GM18499 (cell line): ENCODE measurements around the gene SLC25A23.
"Not testable (repeated sequence)": the region's sequence is repeated elsewhere in the genome, so short reads cannot be mapped to it uniquely, and the experiment has no call there.

Experiments used
- ATAC-seq: cut with Tn5 transposase; IDR thresholded peaks from one replicate; pipeline ENCODE4 v1.9.1; 2021; ENCODE audit warnings: moderate number of reproducible peaks; ENCODE audit not compliant: insufficient read depth, unreplicated experiment

Gene SLC25A23

DNA sequence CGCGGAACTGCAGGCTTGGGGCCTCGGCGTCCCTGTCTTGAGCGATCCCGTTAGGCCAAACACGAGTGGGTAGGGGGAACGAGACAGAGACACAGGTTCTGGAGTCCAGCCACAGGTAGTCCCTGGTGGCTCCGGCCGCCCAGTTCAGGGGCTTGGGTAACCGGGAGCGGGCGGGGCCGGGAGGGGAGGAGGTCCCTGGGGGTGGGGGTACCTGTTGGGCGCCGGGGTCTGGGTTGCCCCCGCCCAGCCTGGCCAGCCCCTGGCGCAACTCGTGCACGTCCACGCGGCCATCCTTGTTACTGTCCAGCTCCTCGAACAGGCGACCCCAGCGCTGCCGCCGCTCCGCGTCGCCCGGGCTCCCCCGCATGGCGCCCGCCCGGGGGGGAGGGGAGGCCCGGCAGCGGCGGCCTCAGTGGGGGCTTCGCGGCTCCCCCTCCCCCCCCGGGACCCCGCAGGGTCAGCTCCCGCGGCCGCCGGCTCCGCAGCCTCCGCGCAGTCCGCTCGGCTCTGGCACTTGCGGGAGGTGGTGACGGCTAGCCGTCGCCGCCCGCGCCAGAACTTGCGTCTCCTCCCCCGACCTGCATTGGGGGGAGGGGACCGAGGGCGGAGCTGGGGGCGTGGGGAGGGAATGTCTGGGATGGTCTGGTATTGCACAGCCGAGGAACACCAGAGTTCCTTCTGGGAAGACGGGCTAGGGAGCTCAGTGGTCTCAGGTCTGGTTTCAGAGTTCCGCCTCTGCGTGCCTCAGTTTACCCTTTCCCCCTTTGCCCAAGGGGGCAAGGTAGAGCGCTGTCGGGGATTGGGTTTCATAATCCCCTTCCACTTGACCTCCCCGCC, at the start of gene SLC25A23:
TSS of gene SLC25A23 (minus strand) at position 531 of the 837 bp plus-strand sequence. CDS start at position 367, 164 bp downstream.
- no peak for ATAC-seq

DNA sequence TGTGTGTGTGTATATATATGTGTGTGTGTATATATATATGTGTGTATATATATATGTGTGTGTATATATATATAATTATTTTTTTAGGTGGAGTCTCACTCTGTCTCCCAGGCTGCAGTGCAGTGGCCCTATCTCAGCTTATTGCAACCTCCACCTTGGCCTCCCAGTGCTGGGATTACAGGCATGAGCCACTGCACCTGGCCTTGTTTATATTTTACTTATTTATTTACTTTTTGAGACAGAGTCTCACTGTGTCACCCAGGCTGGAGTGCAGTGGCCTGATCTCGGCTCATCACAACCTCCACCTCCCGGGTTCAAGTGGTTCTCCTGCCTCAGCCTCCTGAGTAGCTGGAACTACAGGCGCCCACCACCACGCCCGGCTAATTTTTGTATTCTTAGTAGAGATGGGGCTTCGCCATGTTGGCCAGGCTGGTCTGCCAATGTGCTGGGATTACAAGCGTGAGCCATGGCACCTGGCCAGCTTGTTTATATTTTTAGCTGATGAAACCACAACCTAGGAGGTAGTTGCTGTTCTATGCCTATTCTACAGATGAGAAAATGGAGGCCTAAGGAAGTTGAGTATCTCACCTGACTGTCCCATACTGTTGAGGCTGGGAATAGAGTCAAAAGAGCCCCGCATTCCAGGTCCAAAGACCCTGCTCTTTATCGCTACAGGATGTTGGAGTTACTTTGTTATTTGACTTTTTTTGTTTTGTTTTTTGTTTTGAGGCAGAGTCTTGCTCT, 48.6 kb upstream of the SLC25A23 start:
- ATAC-seq = not testable (repeated sequence)

DNA sequence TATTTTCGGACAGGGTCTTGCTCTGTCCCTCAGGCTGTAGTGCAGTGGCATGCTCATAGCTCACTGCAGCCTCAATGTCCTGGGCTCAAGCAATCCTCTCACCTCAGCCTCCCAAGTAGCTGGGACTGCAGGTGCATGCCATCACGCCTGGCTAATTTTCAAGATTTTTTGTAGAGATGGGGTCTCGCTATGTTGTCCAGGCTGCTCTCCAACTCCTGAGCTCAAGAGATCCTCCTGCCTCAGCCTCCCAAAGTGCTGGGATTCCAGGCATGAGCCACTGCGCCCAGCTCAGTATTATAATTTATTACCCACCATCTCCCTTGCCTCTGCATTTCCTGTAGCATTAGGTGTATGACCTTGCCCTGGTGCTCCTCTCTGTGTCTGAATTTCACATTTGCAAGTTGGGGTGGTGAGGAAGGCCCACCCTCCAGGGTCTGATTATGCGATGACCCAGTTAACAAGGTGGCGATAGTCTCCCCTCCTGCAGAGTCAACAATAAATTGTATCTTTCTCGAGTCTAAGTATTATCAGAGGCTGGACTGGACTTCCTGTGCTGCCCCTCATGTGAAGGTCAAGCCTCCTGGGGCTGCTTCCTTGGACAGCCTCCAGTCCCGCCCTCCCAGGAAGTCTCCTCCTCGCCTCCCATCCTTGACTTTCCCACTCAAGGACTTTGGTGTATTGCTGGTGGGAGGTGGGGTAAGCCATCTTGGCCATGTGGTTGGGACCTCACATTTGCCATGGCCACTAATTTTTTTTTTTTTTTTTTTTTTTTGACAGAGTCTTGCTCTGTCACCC, 44.0 kb upstream of the SLC25A23 start:
- ATAC-seq = no peak

DNA sequence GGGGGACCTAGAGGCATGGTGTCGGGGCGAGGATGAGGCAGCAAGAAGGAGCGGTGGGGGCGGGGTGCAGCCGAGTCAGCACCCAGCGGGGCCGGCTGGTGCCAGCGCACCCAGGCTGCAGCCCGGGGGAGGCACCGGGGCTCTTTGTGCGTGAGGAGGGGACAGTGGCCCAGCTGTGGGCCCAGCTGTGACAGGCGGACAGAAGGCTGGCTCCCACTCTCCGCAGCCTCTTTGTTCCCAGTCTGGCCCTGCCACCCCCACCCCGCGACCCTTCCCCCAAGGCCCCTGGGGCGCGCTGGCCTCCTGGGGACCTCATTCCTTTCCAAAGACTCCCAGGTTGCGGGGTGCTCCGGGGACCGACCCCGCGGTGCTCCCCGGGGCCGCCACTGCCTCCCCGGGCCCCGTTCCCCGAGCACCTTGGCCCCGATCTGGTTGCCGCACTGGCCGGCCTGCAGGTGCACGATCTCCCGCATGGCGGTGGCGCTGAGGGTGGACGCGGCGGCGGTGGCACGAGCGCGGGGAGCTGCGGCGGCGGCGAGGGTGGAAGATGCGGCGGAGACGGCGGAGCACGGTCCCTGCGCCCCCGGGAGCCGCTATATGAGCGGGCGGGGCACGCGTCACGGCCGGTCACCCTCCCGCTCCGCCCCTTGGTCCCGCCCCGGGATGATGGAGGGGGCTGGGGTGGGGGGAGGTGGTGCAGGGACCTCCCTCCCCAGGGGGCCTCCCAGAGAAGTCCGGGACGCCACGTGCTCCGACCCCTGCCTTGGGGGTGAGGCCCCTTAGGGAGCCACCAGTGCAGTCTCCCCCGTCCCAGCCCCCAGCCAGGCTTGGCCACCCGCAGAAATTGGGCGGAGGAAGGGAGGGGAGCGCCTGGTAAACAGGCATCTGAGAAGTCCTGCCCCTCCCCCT, 42.4 kb upstream of the SLC25A23 start, which contains the start of gene TUBB4A:
TSS of gene TUBB4A (minus strand) at position 570 of the 909 bp plus-strand sequence. CDS start at position 473, 97 bp downstream.
- ATAC-seq = no peak

DNA sequence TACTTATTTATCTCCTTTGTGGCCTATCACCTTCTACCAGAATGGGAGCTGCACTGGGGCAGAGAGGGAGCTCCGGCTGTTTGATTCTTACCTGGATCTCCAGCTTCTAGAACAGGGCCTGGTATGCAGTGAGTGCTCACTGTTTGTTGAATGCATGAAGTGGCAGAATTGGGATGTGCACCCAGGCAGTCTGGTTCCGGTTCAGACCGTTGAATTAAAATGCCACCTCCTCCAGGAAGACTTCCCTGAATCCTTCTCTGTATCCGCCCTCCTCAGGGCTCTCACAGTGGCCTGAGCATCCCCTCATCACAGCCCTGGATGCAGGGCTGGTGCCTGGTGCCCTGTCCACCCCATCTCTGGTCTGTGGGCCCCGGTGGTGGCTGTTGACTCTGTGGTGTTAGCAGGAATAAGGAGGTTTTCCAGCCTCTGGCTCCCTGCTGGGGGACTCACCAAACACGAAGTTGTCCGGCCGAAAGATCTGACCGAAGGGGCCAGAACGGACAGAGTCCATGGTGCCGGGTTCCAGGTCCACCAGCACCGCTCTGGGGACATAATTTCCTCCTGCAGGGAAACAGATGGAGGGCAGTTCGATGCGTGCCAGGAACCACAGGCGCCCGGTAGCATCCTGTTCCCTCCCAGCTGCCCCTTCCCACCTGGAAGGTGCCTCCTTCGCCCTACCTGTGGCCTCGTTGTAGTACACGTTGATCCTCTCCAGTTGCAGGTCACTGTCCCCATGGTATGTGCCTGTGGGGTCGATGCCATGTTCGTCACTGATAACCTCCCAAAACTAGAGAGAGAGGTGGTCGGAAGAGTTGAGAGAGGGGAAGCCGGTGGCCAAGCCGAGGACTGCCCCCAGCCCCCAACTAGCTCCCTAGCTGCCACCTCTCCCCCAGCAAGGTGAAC, 41.5 kb upstream of the SLC25A23 start:
- no peak for ATAC-seq

DNA sequence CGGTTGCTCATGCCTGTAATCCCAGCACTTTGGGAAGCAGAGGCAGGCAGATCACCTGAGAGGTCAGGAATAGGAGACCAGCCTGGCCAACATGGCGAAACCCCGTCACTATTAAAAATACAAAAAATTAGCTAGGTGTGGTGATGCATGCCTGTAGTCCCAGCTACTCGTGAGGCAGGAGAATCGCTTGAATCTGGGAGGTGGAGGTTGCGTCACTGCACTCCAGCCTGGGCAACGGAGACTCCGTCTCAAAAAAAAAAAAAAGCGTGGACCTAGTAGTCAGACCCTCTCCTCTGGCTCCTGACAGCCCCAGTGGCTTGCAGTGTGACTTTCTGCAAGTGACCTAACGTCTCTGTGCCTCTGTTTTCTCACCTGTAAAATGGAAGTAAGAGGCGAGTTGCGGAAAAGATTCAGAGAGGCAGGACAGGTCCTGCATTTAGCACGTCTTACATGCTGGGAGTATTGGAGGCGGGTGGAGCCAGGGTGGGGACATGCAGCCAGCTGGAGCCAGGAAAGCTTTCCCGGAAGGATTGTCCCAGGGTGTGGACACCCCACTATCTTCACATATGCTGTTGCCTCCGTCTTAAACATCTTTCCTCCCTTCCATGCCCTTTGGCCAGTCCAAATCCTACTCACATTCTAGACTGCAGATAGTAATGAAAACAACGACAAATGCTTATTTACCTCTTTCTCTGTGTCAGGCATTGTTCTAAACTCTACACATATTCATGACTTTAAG, 39.6 kb upstream of the SLC25A23 start:
- no peak for ATAC-seq

DNA sequence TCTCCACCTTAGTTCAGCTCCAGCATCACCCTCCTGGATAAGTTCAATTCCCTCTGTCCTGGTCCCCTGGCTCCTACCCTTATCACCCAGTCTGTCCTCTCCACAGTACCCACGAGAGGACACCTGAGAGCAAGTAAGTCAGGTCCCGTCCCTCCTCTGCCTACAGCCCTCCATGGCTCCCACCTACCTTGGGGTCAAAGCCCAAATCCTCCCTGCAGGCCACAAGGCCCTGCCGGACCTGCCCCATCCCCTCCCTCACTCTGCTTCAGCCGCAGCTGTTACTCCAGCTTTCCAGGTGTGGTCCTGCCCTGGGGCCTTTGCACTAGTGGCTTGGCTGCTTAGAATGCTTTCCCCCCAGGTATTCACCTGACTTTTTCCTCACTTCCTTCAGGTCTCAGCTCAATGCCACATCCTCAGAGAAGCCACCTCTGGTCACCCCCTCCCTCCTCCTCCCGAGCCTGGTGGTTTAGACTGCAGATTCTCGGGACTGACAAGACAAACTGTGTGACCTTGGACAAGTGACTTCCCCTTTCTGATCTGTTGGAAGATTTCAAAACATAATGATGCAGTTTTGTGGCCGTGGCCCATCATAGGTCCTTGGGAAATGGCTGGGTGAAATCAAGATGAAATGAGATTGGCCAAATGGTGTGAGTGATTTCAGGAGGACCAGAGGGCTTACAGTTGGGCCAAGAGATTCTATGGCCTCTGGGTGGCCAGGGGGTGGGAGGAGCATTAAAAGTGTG, 38.9 kb upstream of the SLC25A23 start:
- ATAC-seq = no peak

DNA sequence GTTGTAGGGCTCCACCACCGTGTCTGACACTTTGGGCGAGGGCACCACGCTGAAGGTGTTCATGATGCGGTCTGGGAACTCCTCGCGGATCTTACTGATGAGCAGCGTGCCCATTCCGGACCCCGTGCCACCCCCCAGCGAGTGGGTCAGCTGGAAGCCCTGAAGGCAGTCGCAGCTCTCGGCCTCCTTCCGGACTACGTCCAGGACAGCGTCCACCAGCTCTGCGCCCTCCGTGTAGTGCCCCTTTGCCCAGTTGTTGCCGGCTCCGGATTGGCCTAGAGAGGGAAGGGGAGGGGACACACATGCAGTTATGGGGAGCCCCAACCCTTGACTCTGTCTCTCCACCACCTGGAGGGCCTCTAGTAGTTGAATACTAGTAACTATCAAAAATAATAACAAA, 36.4 kb upstream of the SLC25A23 start:
- ATAC-seq = no peak

DNA sequence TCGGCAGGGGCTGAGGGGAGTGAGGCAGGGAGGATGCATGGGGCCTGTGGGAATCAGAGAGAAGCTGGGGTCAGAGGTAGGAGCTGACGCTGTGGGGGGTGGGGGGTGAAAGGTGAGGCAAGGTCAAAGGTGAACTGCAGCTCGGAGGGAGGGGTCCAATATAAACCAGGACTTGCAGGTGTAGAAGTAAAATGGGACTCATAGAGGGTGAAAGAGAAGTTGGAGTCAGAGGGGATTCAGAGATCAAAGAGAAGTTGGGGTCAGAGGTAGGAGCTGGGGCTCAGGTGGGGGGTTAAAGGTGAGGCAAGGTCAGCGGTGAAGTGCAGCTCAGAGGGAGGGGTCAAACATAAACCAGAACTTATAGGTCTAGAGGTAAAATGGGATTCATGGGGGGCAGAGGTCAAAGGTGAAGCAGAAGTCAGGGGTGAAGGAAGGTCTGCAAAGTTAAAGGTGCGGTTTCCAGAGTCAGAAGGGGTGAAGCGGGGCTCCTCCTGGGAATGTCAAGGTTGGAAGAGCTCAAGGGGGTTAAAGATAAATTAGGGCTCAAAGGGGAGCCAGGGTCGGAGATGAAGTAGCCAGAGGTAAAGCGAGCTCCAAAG, 34.9 kb upstream of the SLC25A23 start:
- no peak for ATAC-seq

DNA sequence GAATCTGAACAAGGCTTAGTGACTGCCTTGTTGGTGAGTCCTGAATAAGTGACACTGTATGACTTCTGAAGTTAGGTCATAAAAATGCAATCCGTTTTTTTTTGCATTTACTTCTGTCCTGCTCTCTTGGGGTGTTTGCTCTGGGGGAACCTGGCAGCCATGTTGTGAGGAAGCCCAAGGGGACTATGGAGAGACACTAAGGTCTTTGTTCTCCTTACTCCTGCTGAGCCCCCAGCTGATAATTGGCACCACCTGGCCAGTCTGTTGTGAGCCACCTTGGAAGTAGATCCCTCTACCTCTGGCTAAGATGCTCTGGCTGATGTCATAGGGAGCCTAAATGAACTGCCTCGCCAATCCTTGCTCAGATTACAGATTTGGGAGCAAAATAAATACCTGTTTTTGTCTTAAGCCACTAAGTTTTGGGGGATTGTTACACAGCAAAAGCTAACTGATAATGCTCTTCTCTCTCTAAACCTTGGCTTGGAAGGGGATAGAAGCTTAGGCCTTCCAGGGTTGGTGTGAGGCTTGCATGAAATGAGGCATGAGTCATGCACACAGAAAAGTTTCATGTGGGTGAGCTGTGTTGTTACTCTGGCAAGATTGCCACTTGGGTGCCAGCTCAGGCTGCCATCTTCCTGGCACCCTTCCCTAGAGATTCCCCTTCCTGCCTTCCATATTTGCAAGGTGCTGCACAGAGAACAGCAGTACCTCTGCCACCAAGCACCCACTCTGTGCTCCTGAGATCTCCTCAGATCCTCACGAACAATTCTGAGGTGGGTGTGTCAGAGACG, 32.4 kb upstream of the SLC25A23 start:
- no peak for ATAC-seq

DNA sequence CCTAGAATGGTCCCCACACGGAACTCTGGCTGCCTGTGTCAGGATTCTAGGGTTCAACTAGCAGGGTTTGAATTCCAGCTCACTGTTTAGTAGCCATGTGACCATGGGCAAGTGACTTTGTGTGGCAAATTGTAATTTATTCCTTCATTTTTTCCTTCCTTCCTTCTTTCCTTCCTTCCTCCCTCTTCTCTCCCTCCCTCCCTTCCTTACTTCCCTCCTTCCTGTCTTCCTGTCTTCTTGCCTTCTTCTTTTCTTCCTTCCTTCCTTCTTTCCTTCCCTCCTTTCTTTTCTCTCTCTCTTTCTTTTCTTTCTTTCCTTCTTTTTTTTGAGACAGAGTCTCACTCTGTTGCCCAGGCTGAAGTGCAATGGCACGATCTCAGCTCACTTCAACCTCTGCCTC, 30.5 kb upstream of the SLC25A23 start:
- no peak for ATAC-seq

DNA sequence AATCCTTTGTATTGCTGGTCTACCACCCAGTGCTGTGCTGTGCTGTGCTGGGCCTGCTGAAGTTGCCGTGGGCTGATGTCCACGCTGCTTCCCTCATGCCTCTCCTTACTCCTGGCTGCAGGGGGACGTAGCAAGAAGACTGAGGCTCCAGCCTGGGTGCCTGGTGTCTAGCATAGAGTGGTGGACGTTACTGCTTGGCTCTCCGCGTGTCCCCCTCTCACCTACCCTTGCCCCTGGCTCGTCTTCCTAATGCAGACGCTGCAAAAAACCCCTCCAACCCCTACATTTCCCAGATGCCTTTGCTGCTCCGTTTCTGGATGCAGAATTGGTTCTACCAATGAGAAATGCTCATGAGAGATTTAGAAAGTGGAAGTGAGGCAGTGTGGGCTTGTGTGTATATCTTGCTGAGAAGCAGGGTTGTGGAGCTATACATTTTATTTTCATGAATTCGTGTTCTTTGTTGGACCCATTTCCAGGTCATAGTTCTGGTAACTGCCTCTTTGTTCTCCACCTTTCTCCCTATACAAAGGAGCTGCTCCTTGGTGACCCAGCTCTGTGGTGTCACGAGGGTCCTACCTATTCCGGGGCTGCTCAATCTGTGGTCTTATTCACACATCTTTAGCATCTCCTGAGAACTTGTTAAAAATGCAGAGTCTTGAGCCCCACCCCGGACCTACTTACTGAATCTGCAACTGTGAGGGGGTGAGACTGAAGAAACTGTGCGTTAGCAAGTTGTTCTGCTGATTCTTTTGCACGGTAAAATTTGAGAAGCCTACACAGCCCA, 29.9 kb upstream of the SLC25A23 start:
- ATAC-seq = no peak

DNA sequence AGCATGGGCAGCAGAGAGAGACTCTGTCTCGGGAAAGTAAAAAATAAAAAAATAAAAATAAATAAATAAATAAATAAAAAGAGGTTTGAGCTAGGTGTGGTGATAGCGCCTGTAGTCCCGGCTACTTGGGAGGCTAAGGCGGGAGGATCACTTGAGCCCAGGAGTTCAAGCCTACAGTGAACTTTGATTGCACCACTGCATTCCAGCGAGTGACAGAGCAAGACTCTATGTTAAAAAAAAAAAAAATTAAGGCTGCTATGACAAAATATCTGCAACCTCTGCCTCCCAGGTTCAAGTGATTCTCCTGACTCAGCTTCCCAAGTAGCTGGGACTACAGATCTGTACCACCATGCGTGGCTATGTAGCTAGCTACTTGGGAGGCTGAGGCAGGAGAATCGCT, 25.2 kb upstream of the SLC25A23 start:
- ATAC-seq = no peak

DNA sequence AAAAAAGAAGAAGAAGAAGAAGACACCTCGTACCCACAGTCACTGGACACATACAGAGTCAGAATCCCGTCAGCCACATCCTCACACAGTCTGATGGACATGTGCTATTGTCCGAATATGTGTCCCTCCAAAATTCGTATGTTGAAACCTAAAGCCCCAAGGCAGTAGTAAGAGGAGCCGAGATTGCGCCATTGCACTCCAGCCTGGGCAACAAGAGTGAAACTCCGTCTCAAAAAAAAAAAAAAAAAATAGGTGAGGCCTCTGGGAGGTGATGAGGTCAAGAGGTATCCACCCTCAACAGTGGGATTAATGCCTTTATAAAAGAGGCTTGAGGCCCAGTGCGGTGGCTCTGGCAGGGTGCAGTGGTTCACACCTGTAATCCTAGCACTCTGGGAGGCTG, 24.6 kb upstream of the SLC25A23 start:
- ATAC-seq = no peak

DNA sequence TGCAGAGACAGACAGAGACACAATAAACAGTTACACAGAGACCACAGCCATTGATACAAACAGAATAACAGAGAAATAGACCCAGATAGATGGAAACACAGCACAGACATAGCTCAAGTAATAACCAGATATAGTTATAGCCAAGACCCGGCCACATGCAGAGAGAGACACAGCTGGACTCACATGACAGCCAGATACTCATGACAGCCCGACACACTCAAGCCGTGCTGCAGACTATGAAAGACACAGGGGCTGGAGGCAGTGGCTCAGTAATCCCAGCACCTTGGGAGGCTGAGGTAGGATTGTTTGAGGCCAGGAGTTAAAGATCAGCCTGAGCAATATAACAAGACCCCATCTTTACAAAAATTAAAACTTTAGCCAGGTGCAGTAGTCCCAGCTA, 23.6 kb upstream of the SLC25A23 start:
- no peak for ATAC-seq

DNA sequence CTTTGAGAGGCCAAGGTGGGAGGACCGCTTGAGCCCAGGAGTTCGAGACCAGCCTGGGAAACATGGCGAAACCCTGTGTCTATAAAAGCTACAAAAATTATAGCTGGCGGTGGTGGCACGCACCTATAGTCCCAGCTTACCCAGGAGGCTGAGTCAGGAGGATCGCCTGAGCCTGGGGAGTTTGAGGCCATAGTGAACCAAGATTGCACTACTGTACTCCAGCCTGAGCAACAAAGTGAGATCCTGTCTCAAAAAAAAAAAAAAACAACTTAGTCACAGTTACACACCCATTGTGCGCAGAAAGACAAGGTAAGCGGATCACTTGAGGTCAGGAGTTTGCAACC, 22.7 kb upstream of the SLC25A23 start:
- ATAC-seq = no peak
